ENCODE results near the gene PGLYRP2.
"Not testable (repeated sequence)": the region's sequence is repeated elsewhere in the genome, so short reads cannot be mapped to it uniquely, and the experiment has no call there.

Gene PGLYRP2

DNA sequence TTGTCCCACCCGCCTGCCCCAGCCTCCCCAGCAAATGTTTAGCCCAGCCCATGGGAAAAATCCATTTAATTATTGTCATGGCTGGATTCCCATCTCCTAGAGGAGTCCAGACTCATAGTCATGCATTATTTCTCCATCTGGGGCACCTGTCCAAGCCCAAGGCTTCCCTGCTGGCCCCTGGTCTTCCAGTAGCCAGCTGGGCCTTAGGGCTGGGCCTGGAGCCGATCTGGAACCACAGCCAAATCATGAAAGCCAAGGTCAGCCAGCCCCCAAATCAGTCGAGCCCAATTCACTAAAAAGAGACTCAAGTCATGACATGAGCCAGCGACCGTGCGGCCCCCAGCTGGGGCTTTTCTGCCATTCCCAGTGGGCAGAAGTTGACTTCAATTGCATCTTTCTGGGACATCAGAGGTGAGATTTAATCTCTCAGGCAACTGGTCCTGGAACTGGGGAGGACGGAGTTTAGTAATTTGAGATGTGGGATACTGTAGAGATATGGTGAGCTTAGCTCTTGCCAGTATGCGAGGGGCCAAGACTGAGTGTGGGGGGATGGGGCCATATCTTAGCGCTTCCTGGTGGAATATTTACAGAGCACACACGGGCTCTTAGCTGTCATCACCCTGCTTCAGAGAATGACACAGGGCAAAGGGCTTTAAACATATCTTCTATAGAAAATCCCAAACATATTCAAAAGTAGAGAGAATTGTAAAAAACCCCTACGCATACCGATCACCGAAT is 9.4 kb upstream of the PGLYRP2 start:
- DNase-seq (ENCODE audit: low read depth) = no peak

DNA sequence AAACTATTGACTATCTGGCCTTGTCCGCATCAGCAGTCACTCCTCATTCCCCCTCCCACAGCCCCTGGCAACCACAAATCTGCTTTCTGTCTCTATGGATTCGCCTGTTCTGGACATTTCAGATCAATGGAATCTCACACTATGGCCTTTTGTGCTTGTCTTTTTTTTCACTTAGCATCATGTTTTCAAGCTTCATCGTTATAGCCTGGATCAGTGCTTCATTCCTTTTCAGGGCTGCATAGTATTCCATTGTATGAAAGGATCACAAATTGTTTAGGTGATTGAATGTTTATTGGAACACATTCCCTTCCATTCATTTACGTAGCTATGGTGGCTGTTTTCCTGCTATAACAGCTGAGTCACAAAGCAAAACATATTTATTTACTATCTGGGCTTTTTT is 7.7 kb upstream of the PGLYRP2 start:
- DNase-seq (ENCODE audit: low read depth) = no peak

- DNase-seq (ENCODE audit: low read depth) = not testable (repeated sequence)
Observed at GRCh38 chr19:15485768-15486167, 6.5 kb upstream of the PGLYRP2 start.

DNA sequence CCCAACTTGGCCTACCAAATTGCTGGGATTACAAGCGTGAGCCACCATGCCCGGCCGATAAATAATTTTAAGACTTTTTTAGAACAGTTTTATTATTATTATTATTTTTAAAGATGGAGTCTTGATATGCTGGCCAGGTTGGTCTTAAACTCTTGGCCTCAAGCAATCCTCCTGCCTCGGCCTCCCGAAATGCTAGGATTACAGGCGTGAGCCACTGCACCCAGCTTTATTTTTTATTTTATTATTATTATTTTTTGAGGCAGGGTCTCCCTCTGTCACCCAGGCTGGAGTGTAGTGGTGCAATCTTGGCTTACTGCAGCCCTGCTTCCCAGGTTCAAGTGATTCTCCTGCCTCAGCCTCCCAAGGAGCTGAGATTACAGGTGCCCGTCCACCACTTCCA is 1.7 kb upstream of the PGLYRP2 start:
- not testable (repeated sequence) for DNase-seq (ENCODE audit: low read depth)

DNA sequence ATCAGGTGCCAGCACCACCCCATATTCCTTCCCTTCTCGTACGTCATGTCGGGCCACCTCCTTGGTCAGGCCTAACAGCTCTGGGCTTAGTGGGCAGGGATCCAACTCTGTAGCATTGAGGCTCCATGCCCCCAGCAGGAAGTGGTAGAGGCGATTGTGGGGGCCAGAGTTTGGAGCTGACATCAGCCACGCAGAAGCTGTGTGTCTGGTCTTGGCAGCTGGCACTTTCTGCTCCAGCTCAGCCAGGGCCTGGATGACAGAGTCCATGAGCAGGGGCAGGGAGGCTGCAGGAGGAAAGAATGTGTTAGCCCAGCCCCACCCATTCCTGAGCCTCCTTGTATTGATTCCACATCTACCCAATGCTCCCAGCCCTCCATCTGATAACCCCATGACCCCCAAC is 3.0 kb downstream of the PGLYRP2 start:
- no peak for DNase-seq (ENCODE audit: low read depth)

GRCh38 chr19:15475611-15476010 is 3.7 kb downstream of the PGLYRP2 start:
- no peak for DNase-seq (ENCODE audit: low read depth)

GRCh38 chr19:15475169-15475568 is 4.1 kb downstream of the PGLYRP2 start:
- no peak for DNase-seq (ENCODE audit: low read depth)

DNA sequence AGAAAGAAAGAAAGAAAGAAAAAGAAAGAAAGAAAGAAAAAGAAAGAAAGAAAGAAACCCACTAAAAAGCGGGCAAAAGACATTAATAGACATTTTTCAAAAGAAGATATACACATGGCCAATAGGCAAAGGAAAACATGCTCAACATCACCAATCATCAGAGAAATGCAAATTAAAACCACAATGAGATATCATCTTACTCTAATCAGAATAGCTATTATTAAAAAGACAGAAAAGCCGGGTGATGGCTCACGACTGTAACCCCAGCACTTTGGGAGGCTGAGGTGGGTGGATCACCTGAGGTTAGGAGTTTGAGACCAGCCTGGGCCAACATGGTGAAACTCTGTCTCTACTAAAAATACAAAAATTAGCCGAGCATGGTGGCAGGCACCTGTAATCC is 5.5 kb downstream of the PGLYRP2 start:
- not testable (repeated sequence) for DNase-seq (ENCODE audit: low read depth)

- no peak for DNase-seq (ENCODE audit: low read depth)
Observed at GRCh38 chr19:15471639-15472101, 7.6 kb downstream of the PGLYRP2 start.

- DNase-seq (ENCODE audit: low read depth) = no peak
Observed at GRCh38 chr19:15469513-15470297, 9.6 kb downstream of the PGLYRP2 start.

DNA sequence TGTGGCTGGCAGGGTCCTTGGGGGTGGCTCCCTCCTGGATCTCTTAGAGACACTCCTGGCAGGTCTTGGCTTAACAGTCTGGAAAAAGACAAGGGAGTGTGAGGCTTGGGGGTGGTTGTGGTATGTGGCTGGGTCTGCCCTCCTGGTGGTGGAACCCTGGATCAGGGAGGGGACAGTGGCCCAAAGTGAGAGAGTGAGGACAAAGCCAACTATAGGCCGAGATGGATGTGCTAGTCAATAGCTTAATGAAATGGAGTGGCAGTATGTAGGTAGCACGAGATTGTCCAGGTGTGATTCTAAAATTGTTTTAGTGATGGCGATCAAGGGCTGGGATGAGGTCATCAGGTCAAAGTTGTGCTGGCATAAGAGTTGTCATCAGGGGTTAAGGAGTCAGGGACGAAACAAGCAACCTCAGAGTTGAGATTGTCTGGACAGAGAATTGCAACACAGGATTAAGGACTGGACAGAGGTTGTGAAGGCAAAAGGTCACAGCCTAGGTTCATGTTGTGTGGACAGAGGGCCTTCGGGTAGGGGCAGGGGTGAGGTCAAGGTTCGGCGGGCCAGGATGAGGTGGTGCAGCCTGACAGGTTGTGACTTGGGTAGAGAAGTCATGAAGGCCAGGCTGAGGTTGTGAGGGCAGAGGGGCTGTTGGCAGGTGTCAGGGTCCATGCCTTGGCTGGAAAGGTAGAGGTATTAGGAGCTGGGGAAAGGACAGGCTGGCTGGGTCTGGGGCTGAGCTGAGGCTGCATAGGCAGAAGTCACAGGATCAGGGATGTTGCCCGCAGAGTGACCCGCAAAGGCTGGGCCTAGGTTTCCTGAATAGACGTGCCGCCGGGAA is 10.4 kb downstream of the PGLYRP2 start:
- no peak for DNase-seq (ENCODE audit: low read depth)

DNA sequence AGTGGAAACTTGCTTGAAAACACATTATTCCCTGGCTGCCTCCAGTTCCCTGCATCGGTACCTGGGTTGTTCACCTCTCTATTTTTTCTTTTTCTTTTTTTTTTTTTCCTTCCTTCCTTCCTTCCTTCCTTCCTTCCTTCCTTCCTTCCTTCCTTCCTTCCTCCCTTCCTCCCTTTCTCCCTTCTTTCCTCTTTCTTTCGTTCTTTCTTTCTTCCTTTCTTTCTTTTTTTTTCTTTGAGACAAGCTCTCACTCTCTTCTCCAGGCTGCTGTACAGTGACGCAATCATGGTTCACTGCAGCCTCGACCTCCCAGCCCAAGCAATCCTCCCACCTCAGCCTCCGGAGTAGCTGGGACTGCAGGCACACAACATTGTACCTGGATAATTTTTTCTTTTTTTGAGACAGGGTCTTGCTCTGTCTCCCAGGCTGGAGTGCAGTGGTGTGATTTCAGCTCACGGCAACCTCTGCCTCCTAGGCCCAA is 11.5 kb downstream of the PGLYRP2 start:
- no peak for DNase-seq (ENCODE audit: low read depth)

DNA sequence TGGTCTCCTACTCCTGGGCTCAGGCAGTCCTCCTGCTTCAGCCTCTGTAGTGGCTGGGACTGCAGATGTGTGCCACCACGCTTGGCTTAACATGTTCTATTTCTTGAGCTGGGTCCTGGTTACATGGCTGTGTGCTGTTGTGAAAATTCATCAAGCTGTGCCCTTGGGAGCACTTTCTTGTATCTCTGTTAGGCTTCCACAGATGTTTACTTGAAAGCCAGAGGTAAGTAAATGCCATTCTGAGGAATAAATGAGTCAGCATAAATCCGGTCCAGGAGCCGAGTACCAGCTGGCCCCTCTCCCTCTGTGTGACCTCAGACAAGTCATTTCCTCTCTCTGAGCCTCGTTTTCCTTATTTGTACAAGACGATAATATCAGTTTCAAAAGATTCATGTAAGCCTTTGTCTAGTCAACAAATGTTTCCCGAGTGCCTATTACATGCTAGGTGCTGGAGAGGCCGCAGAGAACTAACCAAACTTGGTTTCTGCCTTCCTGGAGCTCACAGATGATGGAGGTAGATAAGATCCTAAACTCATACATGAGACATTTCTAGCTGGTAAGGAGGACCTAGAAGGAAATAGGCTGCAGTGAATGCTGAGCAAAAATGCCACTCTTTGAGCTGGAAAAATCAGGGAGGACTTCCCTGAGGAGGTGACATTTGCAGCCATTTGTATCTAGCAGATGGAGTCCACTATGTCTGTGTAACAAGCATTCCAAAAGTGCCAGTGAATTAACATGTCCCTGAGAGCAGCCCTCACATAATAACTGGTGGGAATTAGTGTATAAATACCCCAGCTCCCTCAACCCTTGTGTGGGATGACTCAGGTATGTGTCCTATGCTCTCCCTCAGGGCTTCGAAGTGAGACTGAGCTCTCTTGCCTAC is 12.2 kb downstream of the PGLYRP2 start:
- DNase-seq (ENCODE audit: low read depth) = no peak

DNA sequence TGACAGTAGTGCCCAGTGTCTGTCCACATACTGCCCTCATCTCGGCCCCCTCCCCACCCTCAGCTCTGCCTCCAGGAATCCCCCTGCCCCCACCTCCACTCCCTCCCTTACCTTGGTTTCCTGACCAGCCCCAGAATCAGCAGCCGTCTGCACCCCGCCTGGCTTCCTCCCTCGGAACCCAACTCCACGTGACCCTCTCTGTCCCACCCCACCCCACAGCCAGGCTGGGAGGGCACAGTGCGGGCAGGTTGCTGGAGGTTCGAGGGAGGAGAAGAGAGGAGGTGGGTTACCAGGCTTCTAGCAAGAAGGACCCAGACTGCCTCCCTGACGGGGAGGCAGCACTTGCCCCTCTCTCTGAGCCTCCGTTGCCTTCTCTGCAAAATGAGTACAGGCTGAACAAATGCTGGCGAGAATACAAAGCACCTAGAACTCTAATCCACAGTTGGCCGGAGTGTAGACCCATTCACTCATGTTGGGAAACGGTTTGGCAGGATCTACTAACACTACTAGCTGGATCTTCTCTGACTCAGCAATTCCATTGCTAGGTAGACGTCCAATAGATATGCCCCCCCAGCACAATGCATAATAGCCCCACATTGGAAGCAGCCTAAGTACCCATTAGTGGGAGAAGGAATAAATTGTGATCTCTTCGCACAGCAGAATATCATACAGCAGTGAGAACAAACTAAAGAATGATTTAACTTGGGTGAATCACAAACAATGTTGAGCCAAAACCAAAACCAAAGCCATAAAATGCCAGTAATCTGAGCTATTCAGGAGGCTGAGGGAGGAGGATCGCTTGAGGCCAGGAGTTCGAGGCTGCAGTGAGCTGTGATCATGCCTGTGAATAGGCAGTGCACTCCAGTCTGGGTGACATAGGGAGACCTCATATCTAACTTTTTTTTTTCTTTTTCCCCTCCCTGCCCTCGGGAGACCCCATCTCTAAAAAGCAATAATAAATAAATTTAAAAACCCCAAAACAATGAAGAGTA is 14.6 kb downstream of the PGLYRP2 start, which contains the start of gene RASAL3:
TSS of gene RASAL3 (minus strand) at position 151 of the 992 bp plus-strand sequence. CDS start 186 bp downstream, outside the sequence.
- peak; percentile 35 for DNase-seq (ENCODE audit: low read depth)

DNA sequence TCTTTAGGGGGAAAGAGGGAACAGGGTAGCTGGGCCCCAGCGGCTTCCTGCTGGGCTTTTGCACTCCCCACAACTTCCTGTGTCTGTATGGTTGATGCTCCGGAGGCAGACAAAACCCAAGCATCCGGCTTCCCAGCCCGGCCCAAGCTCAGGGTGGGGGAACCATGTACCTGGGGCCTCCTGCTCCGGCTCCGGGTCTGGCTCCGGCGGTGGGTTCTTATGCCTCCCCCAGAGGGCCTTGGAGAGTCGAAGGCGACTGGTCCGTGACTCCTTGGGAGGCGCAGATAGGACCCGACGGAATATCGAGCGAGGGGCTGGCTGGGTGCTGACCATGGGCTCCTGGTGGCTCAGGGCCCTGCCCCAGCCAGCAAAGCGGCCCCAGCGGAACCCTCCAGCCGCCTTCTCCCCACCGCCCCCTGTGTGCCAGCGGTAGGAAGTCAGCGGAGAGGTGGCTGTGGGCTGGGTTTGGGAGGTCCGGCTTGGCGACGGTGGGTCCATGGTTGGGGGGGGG is 15.4 kb downstream of the PGLYRP2 start:
- DNase-seq (ENCODE audit: low read depth) = peak; percentile 59

DNA sequence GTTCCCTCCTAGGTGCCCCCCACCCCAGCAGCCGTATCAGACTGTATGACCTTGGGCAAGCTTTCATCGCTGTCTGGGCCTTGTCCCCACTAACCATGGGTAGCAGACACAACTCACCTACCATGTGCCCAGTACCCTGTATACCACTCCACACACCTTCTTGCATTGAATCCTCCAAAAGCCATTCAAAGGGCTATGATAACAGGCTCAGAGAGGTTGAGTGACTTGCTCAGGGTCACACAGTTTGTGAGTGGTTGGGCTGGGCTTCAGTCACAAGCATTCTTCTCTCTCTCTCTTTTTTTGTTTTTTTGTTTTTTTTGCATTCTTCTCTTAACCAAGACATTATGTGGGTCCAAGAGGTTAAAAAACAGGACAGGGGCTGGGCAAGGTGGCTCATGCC is 17.6 kb downstream of the PGLYRP2 start:
- no peak for DNase-seq (ENCODE audit: low read depth)

GRCh38 chr19:15457701-15458484 is 21.4 kb downstream of the PGLYRP2 start:
- no peak for DNase-seq (ENCODE audit: low read depth)

DNA sequence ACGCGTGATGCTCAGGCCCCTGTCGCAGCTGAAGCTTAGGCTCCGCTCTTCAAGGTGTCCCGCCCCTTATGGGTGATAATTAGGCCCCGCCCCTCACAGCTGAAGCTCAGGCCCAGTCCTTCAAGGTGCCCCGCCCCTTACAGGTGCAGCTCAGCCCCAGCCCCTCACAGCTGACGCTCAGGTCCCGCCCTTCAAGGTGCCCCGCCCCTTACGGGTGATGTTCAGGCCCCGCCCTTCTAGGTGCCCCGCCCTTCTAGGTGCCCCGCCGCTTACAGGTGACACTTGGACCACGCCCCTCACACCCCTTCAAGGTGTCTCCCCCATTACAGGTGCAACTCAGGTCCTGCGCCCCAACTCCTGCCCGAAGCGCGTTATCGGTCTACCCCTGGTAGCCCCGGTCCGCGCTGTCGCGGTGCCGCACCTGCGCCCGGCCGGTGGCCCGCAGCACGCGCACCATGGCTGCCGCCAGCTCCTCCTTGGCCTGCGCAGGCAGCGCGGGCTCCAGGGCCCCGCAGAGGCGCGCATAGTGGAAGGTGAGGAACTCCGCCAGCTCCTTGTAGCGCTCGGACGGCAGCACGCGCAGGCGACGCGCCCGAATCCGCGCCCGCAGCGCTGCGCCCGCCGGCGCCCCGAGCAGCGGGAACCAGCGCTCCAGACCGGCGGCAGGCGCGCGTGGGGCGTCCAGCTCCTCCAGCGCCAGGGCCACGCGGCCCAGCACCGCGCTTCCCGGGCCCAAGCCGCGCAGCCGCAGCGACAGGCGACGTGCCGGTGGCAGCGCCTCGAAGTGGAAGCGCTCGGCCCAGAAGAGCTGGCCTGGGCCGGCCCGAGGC is 22.2 kb downstream of the PGLYRP2 start:
- DNase-seq (ENCODE audit: low read depth) = no peak

All from stimulated activated CD8-positive, alpha-beta memory T cell treated with anti-CD3 and anti-CD28 coated beads, Interleukin-7, amount 100 ng/mL, for 24 hours (primary cell).